Glutamatergic neuron (in vitro differentiated cells): Measurements from ENCODE around the gene PADI2. TPM values are rescaled to one million over a fixed set of nuclear protein-coding genes. Genes with fewer than 3 reads are reported as not detected.

Source experiments
- DNase-seq: peaks from one replicate; pipeline ENCODE4 v3.0.0; 2022
- H3K27ac Mint-ChIP-seq: one replicate; pipeline ENCODE4 v1.8.0; 2020; ENCODE audit warnings: mild to moderate bottlenecking, mixed read lengths, inconsistent platforms; ENCODE audit not compliant: unreplicated experiment
- H3K27me3 Mint-ChIP-seq: one replicate; pipeline ENCODE4 v1.8.0; 2020; ENCODE audit warnings: mild to moderate bottlenecking, moderate library complexity, mixed read lengths, inconsistent platforms; ENCODE audit not compliant: unreplicated experiment
- H3K36me3 Mint-ChIP-seq: one replicate; pipeline ENCODE4 v1.8.0; 2020; ENCODE audit warnings: mild to moderate bottlenecking, mixed read lengths, inconsistent platforms; ENCODE audit not compliant: unreplicated experiment
- H3K4me1 Mint-ChIP-seq: one replicate; pipeline ENCODE4 v1.8.0; 2020; ENCODE audit warnings: mild to moderate bottlenecking, low read depth, mixed read lengths, inconsistent platforms; ENCODE audit not compliant: unreplicated experiment
- H3K4me3 Mint-ChIP-seq: one replicate; pipeline ENCODE4 v1.8.0; 2020; ENCODE audit warnings: mild to moderate bottlenecking, mixed read lengths, inconsistent platforms; ENCODE audit not compliant: unreplicated experiment
- H3K9me3 Mint-ChIP-seq: one replicate; pipeline ENCODE4 v1.8.0; 2020; ENCODE audit warnings: mild to moderate bottlenecking, moderate library complexity, mixed read lengths, inconsistent platforms; ENCODE audit not compliant: unreplicated experiment
- CTCF ChIP-seq: fragments of 200-600 bp; sonication (generic); IDR thresholded peaks from one replicate; pipeline ENCODE4 v1.5.0; 2021; ENCODE audit not compliant: partially characterized antibody, unreplicated experiment
- total RNA-seq: library from RNA; stranded (reverse); fragmentation: NEBNext Ultra II Directional; extraction: Animal tissue kit (Norgen Biotek cat#: 25700); gene quantifications from one replicate; pipeline ENCODE4 v1.2.1, GENCODE V29; 2021; ENCODE audit not compliant: unreplicated experiment

Gene PADI2
- total RNA-seq, 1 donor from 2014 or later = 0.74 TPM

- H3K9me3 Mint-ChIP-seq = peaks cover 3% of the 10 kb centered on the region
- peaks cover 2% of the 10 kb centered on the region for H3K27me3 Mint-ChIP-seq
- no peaks in the 10 kb centered on the region for H3K36me3 Mint-ChIP-seq
- H3K4me1 Mint-ChIP-seq = no peaks in the 10 kb centered on the region
- H3K4me3 Mint-ChIP-seq = no peak overlapping the region
- H3K27ac Mint-ChIP-seq = no peak overlapping the region
- DNase-seq = no peak
- TF ChIP-seq CTCF = no peak
Observed at GRCh38 chr1:17136145-17136544, 16.9 kb upstream of the PADI2 start.

- DNase-seq = no peak
- Mint-ChIP-seq H3K36me3 (no peaks in the 10 kb centered on the region), H3K4me3 (no peak overlapping the region), H3K4me1 (no peaks in the 10 kb centered on the region), H3K27me3 (peaks cover 2% of the 10 kb centered on the region), H3K9me3 (peaks cover 3% of the 10 kb centered on the region), H3K27ac (no peak overlapping the region)
- TF ChIP-seq CTCF = no peak
Observed at GRCh38 chr1:17135530-17135929, 16.3 kb upstream of the PADI2 start.

- no peak for DNase-seq
- H3K4me3 Mint-ChIP-seq = no peak overlapping the region
- H3K36me3 Mint-ChIP-seq = no peaks in the 10 kb centered on the region
- no peaks in the 10 kb centered on the region for H3K4me1 Mint-ChIP-seq
- peaks cover 2% of the 10 kb centered on the region for H3K27me3 Mint-ChIP-seq
- TF ChIP-seq CTCF = no peak
- H3K9me3 Mint-ChIP-seq = peaks cover 3% of the 10 kb centered on the region
- peak overlapping the region; percentile 52 for H3K27ac Mint-ChIP-seq
Observed at GRCh38 chr1:17134724-17135123, 15.5 kb upstream of the PADI2 start.

- DNase-seq = no peak
- Mint-ChIP-seq H3K36me3 (no peaks in the 10 kb centered on the region), H3K9me3 (peaks cover 3% of the 10 kb centered on the region), H3K4me3 (no peak overlapping the region), H3K27ac (no peak overlapping the region), H3K4me1 (no peaks in the 10 kb centered on the region), H3K27me3 (peaks cover 2% of the 10 kb centered on the region)
- no peak for TF ChIP-seq CTCF
Observed at GRCh38 chr1:17134034-17134433, 14.8 kb upstream of the PADI2 start.

- no peak for TF ChIP-seq CTCF
- DNase-seq = no peak
- Mint-ChIP-seq H3K4me3 (no peak overlapping the region), H3K27me3 (no peaks in the 10 kb centered on the region), H3K9me3 (no peaks in the 10 kb centered on the region), H3K36me3 (no peaks in the 10 kb centered on the region), H3K27ac (no peak overlapping the region), H3K4me1 (no peaks in the 10 kb centered on the region)
Observed at GRCh38 chr1:17130138-17130635, 10.9 kb upstream of the PADI2 start.
